Measurements from ENCODE around the gene SV2B. TPM values are rescaled to one million over a fixed set of nuclear protein-coding genes. Genes with fewer than 3 reads are reported as not detected.

SV2B gene
- total RNA-seq, 2 experiments from 2014 or later: 0.08 to 0.20 TPM

- POLR2A ChIA-PET: no interaction called here
- Mint-ChIP-seq H3K27me3 (peaks cover 29% of the 10 kb centered on the region), H3K9me3 (no peaks in the 10 kb centered on the region), H3K4me3 (no peak overlapping the region), H3K36me3 (no peaks in the 10 kb centered on the region), H3K27ac (no peak overlapping the region), H3K4me1 (no peaks in the 10 kb centered on the region)
- no peak for DNase-seq
- ATAC-seq (ENCODE audit: low read depth): no peak
These were observed 35.4 kb downstream of the SV2B start for GRCh38 chr15:91135201-91136130.

- ATAC-seq (ENCODE audit: low read depth) (no peak), DNase-seq (no peak)
- H3K4me1 Mint-ChIP-seq: no peaks in the 10 kb centered on the region
- no peaks in the 10 kb centered on the region for H3K9me3 Mint-ChIP-seq
- POLR2A ChIA-PET: no interaction called here
- no peak overlapping the region for H3K27ac Mint-ChIP-seq
- H3K36me3 Mint-ChIP-seq: no peaks in the 10 kb centered on the region
- H3K4me3 Mint-ChIP-seq: no peak overlapping the region
- H3K27me3 Mint-ChIP-seq: peaks cover 29% of the 10 kb centered on the region
These were observed 36.4 kb downstream of the SV2B start for GRCh38 chr15:91136386-91136923.

GRCh38 chr15:91140601-91141000 is 40.5 kb downstream of the SV2B start:
- no peak for ATAC-seq (ENCODE audit: low read depth)
- no peak overlapping the region for H3K4me3 Mint-ChIP-seq
- H3K9me3 Mint-ChIP-seq: no peaks in the 10 kb centered on the region
- no peaks in the 10 kb centered on the region for H3K36me3 Mint-ChIP-seq
- POLR2A ChIA-PET: no interaction called here
- no peaks in the 10 kb centered on the region for H3K4me1 Mint-ChIP-seq
- no peak for DNase-seq
- no peak overlapping the region for H3K27ac Mint-ChIP-seq
- H3K27me3 Mint-ChIP-seq: peaks cover 43% of the 10 kb centered on the region

- no peaks in the 10 kb centered on the region for H3K36me3 Mint-ChIP-seq
- DNase-seq (no peak), ATAC-seq (ENCODE audit: low read depth) (no peak)
- no peak overlapping the region for H3K4me3 Mint-ChIP-seq
- no peaks in the 10 kb centered on the region for H3K9me3 Mint-ChIP-seq
- peaks cover 38% of the 10 kb centered on the region for H3K27me3 Mint-ChIP-seq
- no peak overlapping the region for H3K27ac Mint-ChIP-seq
- H3K4me1 Mint-ChIP-seq: no peaks in the 10 kb centered on the region
- POLR2A ChIA-PET: no interaction called here
These were observed 41.0 kb downstream of the SV2B start for GRCh38 chr15:91141097-91141496.

- H3K4me3 Mint-ChIP-seq: no peak overlapping the region
These were observed 42.2 kb downstream of the SV2B start for GRCh38 chr15:91142106-91142744.

GRCh38 chr15:91142946-91143345 is 42.9 kb downstream of the SV2B start:
- POLR2A ChIA-PET: no interaction called here

More at GRCh38 chr15:91142106-91142744, 42.2 kb downstream of the SV2B start:
- POLR2A ChIA-PET: no interaction called here
- no peak for ATAC-seq (ENCODE audit: low read depth)
- H3K27me3 Mint-ChIP-seq: peaks cover 36% of the 10 kb centered on the region
- H3K4me1 Mint-ChIP-seq: no peaks in the 10 kb centered on the region
- no peak for DNase-seq
- no peaks in the 10 kb centered on the region for H3K9me3 Mint-ChIP-seq
- H3K27ac Mint-ChIP-seq: no peak overlapping the region
- no peaks in the 10 kb centered on the region for H3K36me3 Mint-ChIP-seq

GRCh38 chr15:91146728-91147127 is 46.7 kb downstream of the SV2B start:
- no peak overlapping the region for H3K4me3 Mint-ChIP-seq
- no peaks in the 10 kb centered on the region for H3K36me3 Mint-ChIP-seq
- H3K27ac Mint-ChIP-seq: no peak overlapping the region
- DNase-seq (no peak), ATAC-seq (ENCODE audit: low read depth) (no peak)
- POLR2A ChIA-PET: no interaction called here
- peaks cover 36% of the 10 kb centered on the region for H3K27me3 Mint-ChIP-seq
- H3K9me3 Mint-ChIP-seq: no peaks in the 10 kb centered on the region
- no peaks in the 10 kb centered on the region for H3K4me1 Mint-ChIP-seq

More at GRCh38 chr15:91142946-91143345, 42.9 kb downstream of the SV2B start:
- Mint-ChIP-seq H3K36me3 (no peaks in the 10 kb centered on the region), H3K4me1 (no peaks in the 10 kb centered on the region), H3K4me3 (no peak overlapping the region), H3K27ac (no peak overlapping the region), H3K27me3 (peaks cover 36% of the 10 kb centered on the region), H3K9me3 (no peaks in the 10 kb centered on the region)
- DNase-seq: no peak
- no peak for ATAC-seq (ENCODE audit: low read depth)

- Mint-ChIP-seq H3K9me3 (no peaks in the 10 kb centered on the region), H3K27ac (no peak overlapping the region), H3K27me3 (peaks cover 34% of the 10 kb centered on the region), H3K4me3 (no peak overlapping the region), H3K4me1 (no peaks in the 10 kb centered on the region), H3K36me3 (no peaks in the 10 kb centered on the region)
- no peak for ATAC-seq (ENCODE audit: low read depth)
- DNase-seq: no peak
- POLR2A ChIA-PET: no interaction called here
These were observed 48.2 kb downstream of the SV2B start for GRCh38 chr15:91148243-91148642.

GRCh38 chr15:91150502-91151160 is 50.6 kb downstream of the SV2B start:
- POLR2A ChIA-PET: no interaction called here
- no peak for DNase-seq
- Mint-ChIP-seq H3K36me3 (no peaks in the 10 kb centered on the region), H3K9me3 (no peaks in the 10 kb centered on the region), H3K4me1 (no peaks in the 10 kb centered on the region), H3K27ac (no peak overlapping the region), H3K4me3 (no peak overlapping the region), H3K27me3 (peaks cover 19% of the 10 kb centered on the region)
- no peak for ATAC-seq (ENCODE audit: low read depth)

GRCh38 chr15:91151781-91152563 is 51.9 kb downstream of the SV2B start:
- H3K27me3 Mint-ChIP-seq: peaks cover 29% of the 10 kb centered on the region
- H3K4me3 Mint-ChIP-seq: no peak overlapping the region
- H3K9me3 Mint-ChIP-seq: no peaks in the 10 kb centered on the region
- DNase-seq (no peak), ATAC-seq (ENCODE audit: low read depth) (no peak)
- H3K27ac Mint-ChIP-seq: no peak overlapping the region
- H3K36me3 Mint-ChIP-seq: no peaks in the 10 kb centered on the region
- POLR2A ChIA-PET: interaction anchor here (0.6 kb wide), 1 partner anchor 18 kb away, joined by 3 read pairs; no protein-coding TSS in a partner anchor
- no peaks in the 10 kb centered on the region for H3K4me1 Mint-ChIP-seq

- H3K4me3 Mint-ChIP-seq: no peak overlapping the region
- no peak overlapping the region for H3K27ac Mint-ChIP-seq
- no peaks in the 10 kb centered on the region for H3K36me3 Mint-ChIP-seq
- peaks cover 26% of the 10 kb centered on the region for H3K27me3 Mint-ChIP-seq
- ATAC-seq (ENCODE audit: low read depth) (no peak), DNase-seq (no peak)
- no peaks in the 10 kb centered on the region for H3K4me1 Mint-ChIP-seq
- POLR2A ChIA-PET: no interaction called here
- H3K9me3 Mint-ChIP-seq: no peaks in the 10 kb centered on the region
These were observed 53.0 kb downstream of the SV2B start for GRCh38 chr15:91152896-91153581.

GRCh38 chr15:91153954-91154353 is 53.9 kb downstream of the SV2B start:
- DNase-seq (no peak), ATAC-seq (ENCODE audit: low read depth) (no peak)
- Mint-ChIP-seq H3K36me3 (no peaks in the 10 kb centered on the region), H3K4me1 (no peaks in the 10 kb centered on the region), H3K27ac (no peak overlapping the region), H3K4me3 (no peak overlapping the region), H3K27me3 (peaks cover 31% of the 10 kb centered on the region), H3K9me3 (no peaks in the 10 kb centered on the region)
- POLR2A ChIA-PET: no interaction called here
